IgD-negative memory B cell (primary cell): Measurements from ENCODE around the gene WDR37. TPM values are rescaled to one million over a fixed set of nuclear protein-coding genes. Genes with fewer than 3 reads are reported as not detected.

Experiments used
- H3K27ac Mint-ChIP-seq, 3 donors: one replicate each; pipeline ENCODE4 v1.8.0; 2020 to 2022; ENCODE audit warnings: mild to moderate bottlenecking in 3 of 3, mixed read lengths in 3 of 3, moderate library complexity in 1 of 3
- H3K27me3 Mint-ChIP-seq: one replicate; pipeline ENCODE4 v1.8.0; 2021; ENCODE audit warnings: mixed read lengths
- H3K36me3 Mint-ChIP-seq: one replicate; pipeline ENCODE4 v1.8.0; 2020; ENCODE audit warnings: mild to moderate bottlenecking, mixed read lengths
- H3K4me1 Mint-ChIP-seq, 3 donors: one replicate each; pipeline ENCODE4 v1.8.0; 2020 to 2022; ENCODE audit warnings: mixed read lengths in 3 of 3, mild to moderate bottlenecking in 1 of 3
- H3K4me3 Mint-ChIP-seq, 4 donors: one replicate each; pipeline ENCODE4 v1.8.0; 2020 to 2022; ENCODE audit warnings: mild to moderate bottlenecking in 4 of 4, mixed read lengths in 4 of 4, moderate library complexity in 3 of 4
- H3K9me3 Mint-ChIP-seq, 3 donors: one replicate each; pipeline ENCODE4 v1.8.0; 2020 to 2021; ENCODE audit warnings: mixed read lengths in 3 of 3, mild to moderate bottlenecking in 1 of 3
- polyA plus RNA-seq: library from polyadenylated mRNA; unstranded; fragments of 300-500 nt; fragmentation: Illumina TruSeq; gene quantifications from one replicate; pipeline ENCODE4 v1.2.3, GENCODE V29; 2021

The WDR37 gene
- polyA plus RNA-seq, 1 donor from 2014 or later = 14.7 TPM

DNA sequence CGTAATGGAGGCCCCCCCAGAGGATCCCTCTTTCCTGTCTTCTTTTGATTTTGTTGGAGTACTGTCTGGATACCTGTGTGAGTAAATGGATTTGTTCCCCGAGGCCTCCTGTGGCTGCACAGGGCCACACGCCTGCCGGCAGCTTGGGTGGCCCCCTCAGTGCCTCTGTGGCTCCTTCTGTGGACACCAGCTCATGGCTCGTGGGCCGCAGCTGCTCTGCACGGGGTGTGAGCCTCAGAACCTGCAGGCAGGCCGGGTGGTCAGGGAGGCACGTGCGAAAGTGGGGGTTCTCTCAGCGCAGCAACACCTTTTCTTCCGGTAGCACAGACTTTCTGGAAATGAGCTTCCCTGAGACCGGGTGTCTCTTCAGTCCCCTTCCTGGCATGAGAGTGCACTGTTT is 70.3 kb downstream of the WDR37 start:
- Mint-ChIP-seq H3K4me1 (peaks cover 0 to 13% (median 5%) of the 10 kb centered on the region in 3 donors), H3K36me3 (peaks cover 23% of the 10 kb centered on the region), H3K27ac (no peak overlapping the region), H3K4me3 (no peak overlapping the region), H3K27me3 (no peaks in the 10 kb centered on the region), H3K9me3 (no peaks in the 10 kb centered on the region)

DNA sequence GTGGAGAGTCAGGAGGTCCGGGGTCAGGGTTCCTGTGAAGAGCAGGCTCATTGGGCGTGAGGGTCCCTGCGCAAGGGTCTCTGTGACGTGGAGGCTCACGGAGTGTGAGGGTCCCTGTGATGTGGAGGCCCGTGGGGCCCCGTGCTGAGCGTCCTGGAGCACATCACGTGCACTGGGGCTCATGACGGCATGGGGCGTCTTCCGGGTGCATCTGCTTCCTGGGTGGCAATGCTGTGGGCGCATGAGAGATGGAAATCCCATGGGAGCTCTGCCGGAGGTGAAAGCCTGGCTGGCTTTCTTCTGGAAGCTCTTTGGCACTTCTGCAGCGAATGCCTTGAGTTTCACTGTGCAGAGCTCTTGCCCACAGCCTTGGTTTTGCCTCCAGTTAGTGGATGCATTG is 71.4 kb downstream of the WDR37 start:
- Mint-ChIP-seq H3K36me3 (peaks cover 28% of the 10 kb centered on the region), H3K4me3 (no peak overlapping the region), H3K4me1 (peaks cover 0 to 12% (median 5%) of the 10 kb centered on the region in 3 donors), H3K27me3 (no peaks in the 10 kb centered on the region), H3K27ac (no peak overlapping the region), H3K9me3 (no peaks in the 10 kb centered on the region)

DNA sequence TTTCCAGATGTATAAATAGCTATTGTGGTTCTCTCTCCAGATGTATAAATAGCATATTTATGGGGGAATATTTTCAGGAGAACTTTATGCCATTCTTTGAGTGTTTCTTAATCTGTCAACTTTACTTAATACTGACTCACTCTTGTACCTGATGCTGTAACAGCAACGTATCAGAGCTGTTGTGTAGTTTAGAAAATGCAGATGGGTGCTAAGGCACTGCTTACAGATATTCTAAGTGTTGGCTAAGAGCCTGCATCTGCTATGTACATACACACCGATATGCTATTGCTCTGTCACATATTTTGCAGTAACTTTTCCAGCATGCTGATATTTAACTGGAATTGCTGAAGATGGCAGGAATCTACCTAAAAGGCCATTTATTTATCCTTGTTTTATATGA is 71.9 kb downstream of the WDR37 start:
- no peaks in the 10 kb centered on the region for H3K9me3 Mint-ChIP-seq
- peaks cover 25% of the 10 kb centered on the region for H3K36me3 Mint-ChIP-seq

DNA sequence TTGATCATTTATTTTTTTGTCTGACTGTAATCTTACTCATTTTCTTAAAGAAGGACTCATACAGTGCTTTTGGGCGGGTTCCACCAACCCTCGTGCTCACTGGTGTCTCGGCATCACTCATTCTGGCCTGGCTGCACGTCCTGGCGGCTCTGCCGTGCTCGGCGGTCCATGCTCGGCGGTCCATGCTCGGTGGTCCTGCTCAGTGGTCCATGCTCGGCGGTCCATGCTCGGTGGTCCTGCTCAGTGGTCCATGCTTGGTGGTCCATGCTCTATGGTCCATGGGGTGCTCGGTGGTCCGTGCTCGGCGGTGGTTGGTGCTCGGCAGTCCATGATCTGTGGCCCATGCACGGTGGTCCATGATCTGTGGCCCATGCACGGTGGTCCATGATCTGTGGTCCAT is 72.5 kb downstream of the WDR37 start:
- H3K4me1 Mint-ChIP-seq = peaks cover 0 to 6% (median 3%) of the 10 kb centered on the region in 3 donors
- no peaks in the 10 kb centered on the region for H3K27me3 Mint-ChIP-seq
- H3K27ac Mint-ChIP-seq = no peak overlapping the region
- peaks cover 21% of the 10 kb centered on the region for H3K36me3 Mint-ChIP-seq
- no peak overlapping the region for H3K4me3 Mint-ChIP-seq
- H3K9me3 Mint-ChIP-seq = no peaks in the 10 kb centered on the region

More for the DNA sequence above, 71.9 kb downstream of the WDR37 start:
- no peaks in the 10 kb centered on the region for H3K27me3 Mint-ChIP-seq
- H3K4me3 Mint-ChIP-seq = no peak overlapping the region
- no peak overlapping the region for H3K27ac Mint-ChIP-seq
- peaks cover 0 to 10% (median 5%) of the 10 kb centered on the region in 3 donors for H3K4me1 Mint-ChIP-seq

DNA sequence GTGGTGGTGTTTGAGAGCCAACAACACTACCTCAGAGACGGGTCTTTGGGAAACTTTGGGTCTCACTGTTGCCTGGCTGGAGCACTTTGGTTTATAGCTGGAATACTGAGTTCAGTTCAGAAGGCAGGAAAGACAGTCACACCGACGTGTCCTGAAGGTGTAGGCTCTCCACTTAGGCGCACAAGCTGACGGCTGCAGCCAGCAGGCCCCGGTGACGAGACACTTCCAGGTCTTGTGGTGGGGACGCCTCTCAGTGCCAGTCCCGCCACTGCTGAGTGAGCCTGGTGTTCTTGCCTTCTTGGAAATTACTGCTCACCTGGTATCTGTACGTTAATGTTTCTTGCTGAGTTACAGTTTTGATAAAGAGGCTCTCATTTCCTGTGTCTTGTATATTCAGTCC is 74.0 kb downstream of the WDR37 start:
- H3K4me3 Mint-ChIP-seq = no peak overlapping the region
- H3K36me3 Mint-ChIP-seq = peaks cover 17% of the 10 kb centered on the region
- H3K27me3 Mint-ChIP-seq = no peaks in the 10 kb centered on the region
- H3K27ac Mint-ChIP-seq = no peak overlapping the region
- H3K4me1 Mint-ChIP-seq = peaks cover 0 to 4% (median 1%) of the 10 kb centered on the region in 3 donors
- H3K9me3 Mint-ChIP-seq = no peaks in the 10 kb centered on the region

DNA sequence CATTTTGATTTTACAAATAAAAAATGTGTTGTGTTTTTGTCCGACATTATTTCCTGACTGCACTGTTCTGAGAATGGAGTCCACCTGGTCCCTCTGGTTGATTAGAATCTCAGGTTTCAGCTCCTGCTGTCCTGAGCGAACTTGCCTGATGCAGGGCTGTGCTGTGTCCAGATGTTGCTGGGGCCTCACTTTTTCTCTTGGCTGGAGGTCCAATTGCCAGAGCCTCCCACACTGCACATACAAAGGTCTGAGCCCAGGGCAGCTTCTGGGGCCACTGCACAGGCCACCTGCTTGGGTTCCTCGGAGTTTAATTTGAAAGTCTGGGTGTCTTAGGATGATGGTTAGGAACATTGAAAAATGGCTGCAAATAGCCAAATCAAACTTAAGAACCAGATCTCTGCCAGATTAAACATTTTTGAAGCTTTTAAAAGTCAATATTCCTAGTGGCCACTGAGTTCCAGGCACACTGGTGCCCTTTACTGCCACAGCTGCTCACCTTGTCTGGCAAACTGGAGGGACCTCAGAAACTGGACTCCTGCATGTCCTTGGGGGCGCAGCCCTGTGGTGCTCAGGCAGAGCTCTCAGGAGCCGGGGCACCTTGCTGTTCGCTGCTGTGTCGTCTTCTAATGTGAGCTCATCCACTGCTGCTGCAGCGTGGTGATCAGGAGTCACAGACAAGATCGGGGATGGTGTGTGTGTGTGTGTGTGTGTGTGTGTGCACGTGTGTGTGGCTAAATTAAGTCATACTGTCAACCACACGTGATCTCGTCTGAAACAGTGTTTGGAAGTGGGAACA is 75.0 kb downstream of the WDR37 start:
- no peaks in the 10 kb centered on the region for H3K27me3 Mint-ChIP-seq
- peak overlapping the region in 1 of 3 donors; percentile 90 for H3K27ac Mint-ChIP-seq
- peaks cover 0 to 3% (median 3%) of the 10 kb centered on the region in 3 donors for H3K4me1 Mint-ChIP-seq
- no peaks in the 10 kb centered on the region for H3K9me3 Mint-ChIP-seq
- no peak overlapping the region for H3K4me3 Mint-ChIP-seq
- peaks cover 15% of the 10 kb centered on the region for H3K36me3 Mint-ChIP-seq

DNA sequence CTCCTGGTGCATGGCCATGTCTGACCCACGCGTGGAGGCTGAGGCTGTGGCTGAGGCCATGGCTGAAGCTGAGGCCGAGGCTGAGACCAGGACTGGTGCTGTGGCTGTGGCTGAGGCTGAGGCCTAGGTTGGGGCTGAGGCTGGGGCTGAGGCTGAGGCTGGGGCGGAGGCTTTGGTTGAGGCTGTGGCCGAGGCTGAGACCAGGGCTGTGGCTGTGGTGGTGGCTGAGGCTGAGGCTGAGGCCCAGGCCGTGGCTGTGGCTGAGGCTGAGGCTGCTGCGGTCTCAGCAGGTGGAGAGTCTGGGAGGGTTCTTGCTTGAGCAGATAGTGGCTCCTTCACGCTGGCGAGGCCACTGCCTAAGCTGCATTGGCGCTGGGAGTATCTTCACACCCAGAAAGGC is 76.4 kb downstream of the WDR37 start:
- peaks cover 0 to 3% (median 3%) of the 10 kb centered on the region in 3 donors for H3K4me1 Mint-ChIP-seq
- H3K36me3 Mint-ChIP-seq = peaks cover 18% of the 10 kb centered on the region
- peaks cover 0 to 4% (median 0%) of the 10 kb centered on the region in 3 donors for H3K9me3 Mint-ChIP-seq
- H3K27ac Mint-ChIP-seq = no peak overlapping the region
- no peaks in the 10 kb centered on the region for H3K27me3 Mint-ChIP-seq
- no peak overlapping the region for H3K4me3 Mint-ChIP-seq

DNA sequence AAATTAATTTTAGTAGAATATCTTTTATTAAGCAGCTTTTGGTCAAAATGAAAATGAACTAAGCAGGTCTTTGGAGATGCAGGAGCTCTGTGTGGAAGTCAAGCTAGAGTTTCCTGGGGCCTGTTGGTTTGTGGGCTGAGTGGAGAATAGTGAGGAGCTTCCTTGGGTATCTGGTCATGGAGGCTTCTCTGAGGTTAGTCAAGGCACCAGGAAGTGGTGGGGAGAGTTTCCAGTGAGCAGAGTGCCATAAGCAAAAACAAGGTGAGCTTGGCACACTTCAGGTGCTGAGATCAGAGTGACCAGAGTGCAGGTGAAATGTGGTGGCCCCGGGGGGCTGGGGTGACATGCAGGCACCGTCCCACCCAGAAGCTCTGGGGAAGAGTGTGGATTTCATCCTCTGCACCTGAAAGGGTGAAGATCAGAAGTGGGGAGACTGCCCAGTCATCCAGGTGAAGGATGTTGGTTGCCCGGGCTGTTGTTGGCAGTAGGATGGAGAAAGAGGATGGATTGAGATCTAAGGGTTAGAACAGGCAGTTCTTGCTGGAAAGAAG is 77.4 kb downstream of the WDR37 start:
- Mint-ChIP-seq H3K27ac (peak overlapping the region in 1 of 3 donors; percentile 63), H3K9me3 (peaks cover 1 to 9% (median 4%) of the 10 kb centered on the region in 3 donors), H3K4me3 (no peak overlapping the region), H3K4me1 (peaks cover 0 to 3% (median 1%) of the 10 kb centered on the region in 3 donors), H3K27me3 (peaks cover under 1% of the 10 kb centered on the region), H3K36me3 (peaks cover 18% of the 10 kb centered on the region)

DNA sequence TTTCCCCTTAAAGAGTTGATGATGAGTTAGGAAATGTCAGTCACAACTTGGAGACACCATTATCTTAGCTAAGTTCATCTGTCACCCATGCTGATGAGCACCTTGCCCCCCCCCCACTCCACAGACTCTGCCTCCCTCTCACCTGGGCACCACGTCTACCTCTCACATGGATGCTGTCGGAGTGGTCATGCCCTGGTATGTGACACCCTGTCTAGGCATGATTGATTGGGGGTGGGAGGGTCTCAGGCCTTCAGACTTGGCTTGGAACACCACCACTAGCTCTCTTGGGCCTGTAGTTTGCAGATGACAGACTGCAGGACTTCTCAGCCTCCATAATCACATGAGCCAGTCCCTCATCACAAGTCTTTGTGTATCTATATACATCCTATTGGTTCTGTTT is 78.0 kb downstream of the WDR37 start:
- Mint-ChIP-seq H3K27me3 (peaks cover 3% of the 10 kb centered on the region), H3K36me3 (peaks cover 18% of the 10 kb centered on the region), H3K4me1 (peaks cover 0 to 3% (median 1%) of the 10 kb centered on the region in 3 donors), H3K4me3 (no peak overlapping the region), H3K27ac (no peak overlapping the region), H3K9me3 (peaks cover 7 to 15% (median 9%) of the 10 kb centered on the region in 3 donors)

DNA sequence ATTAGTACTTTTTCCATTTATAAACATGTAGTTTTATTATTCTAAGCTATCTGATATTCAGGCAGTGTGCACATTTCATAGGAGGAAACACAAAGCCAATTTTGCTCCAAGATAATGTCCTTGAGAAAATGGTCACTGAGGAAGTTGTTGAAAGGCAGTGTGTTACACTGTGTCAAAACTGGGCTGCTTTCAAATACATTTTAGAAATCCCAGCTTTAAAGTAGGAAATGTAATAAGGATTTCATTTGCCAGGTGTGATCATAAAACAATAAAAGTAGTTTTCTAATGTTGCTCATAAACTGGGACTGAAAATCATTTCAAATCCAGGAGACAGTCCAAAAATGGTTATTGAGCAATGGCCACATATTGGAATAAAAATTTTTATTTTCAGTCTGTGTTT is 80.1 kb downstream of the WDR37 start:
- Mint-ChIP-seq H3K9me3 (peaks cover 15 to 29% (median 20%) of the 10 kb centered on the region in 3 donors), H3K4me1 (peaks cover 0 to 3% (median 1%) of the 10 kb centered on the region in 3 donors), H3K4me3 (no peak overlapping the region), H3K36me3 (peaks cover 13% of the 10 kb centered on the region), H3K27ac (no peak overlapping the region), H3K27me3 (peaks cover 5% of the 10 kb centered on the region)

DNA sequence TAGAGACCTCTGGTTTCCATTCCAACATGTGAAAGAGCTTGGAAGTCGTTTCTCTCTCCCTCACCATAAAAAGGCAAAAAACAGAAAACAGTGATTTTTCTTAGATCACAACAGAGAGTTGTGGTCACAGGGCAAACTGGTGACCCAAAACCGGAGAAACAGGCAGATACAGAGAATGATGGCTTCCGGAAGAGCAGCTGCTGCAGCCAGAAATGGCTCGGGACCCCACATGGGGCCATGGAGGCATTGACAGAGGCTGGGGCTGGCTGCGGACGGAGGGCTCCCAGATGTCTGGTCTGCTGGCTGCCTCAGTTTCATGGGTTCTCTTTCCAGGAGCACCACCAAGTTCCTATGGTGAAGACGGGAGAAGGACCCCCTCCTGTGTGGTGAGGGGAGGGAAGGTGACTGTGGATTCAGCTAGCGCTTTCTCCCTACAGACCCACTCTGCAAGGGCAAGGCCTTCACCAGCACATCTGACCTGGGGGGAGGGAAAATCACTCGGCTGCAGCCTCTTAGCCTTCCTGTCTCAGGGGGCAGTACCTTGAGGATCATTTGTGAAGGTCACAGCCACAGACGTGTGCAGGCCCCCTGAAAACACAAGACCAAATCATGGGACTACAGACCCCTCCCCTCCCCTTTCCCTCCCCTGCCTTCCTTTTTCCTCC is 81.4 kb downstream of the WDR37 start:
- Mint-ChIP-seq H3K27me3 (peaks cover 6% of the 10 kb centered on the region), H3K9me3 (peaks cover 15 to 29% (median 20%) of the 10 kb centered on the region in 3 donors), H3K4me1 (peaks cover 0 to 3% (median 1%) of the 10 kb centered on the region in 3 donors), H3K27ac (no peak overlapping the region), H3K36me3 (peaks cover 5% of the 10 kb centered on the region), H3K4me3 (no peak overlapping the region)

DNA sequence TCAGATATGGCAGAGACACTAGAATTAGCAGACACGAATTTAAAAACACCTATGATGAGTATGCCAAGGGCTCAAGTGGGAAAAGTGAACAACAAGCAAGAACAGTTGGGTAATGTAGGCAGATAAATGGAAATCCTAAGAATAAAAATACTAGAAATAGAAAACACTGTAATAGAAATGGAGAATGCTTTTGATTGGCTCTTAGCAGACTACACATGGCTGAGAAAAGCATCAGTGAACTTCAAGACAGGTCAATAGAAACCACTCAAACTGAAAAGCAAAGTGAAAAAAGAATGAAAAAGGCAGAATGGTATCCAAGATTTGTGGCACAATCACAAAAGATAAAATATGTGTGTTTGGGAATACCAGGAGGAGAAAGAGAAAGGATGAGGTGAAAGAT is 82.3 kb downstream of the WDR37 start:
- peaks cover 0 to 4% (median 2%) of the 10 kb centered on the region in 3 donors for H3K4me1 Mint-ChIP-seq
- peaks cover 5% of the 10 kb centered on the region for H3K36me3 Mint-ChIP-seq
- no peak overlapping the region for H3K27ac Mint-ChIP-seq
- H3K4me3 Mint-ChIP-seq = no peak overlapping the region
- peaks cover 16 to 31% (median 20%) of the 10 kb centered on the region in 3 donors for H3K9me3 Mint-ChIP-seq
- H3K27me3 Mint-ChIP-seq = peaks cover 8% of the 10 kb centered on the region

DNA sequence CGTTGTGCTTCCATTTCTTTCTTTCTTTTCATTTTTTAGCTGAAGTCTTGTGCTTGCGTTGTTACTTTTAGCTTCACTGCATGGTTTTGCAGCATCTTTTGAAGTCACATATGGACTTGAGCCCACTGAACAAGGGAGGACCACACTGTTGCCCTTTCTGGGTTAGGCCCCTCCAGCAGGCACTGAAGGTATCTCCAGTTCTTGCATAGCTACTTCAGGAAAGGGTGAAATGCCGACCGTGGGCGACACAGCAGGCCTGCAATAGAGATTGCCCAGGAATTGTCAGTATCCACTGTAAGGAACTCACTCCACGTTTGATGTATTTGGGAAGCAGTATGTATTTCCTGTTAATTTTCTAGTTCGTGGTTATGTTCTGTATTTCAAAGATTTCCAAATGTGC is 85.1 kb downstream of the WDR37 start:
- H3K4me3 Mint-ChIP-seq = no peak overlapping the region
- peaks cover 0 to 2% (median 0%) of the 10 kb centered on the region in 3 donors for H3K4me1 Mint-ChIP-seq
- H3K27me3 Mint-ChIP-seq = peaks cover 13% of the 10 kb centered on the region
- peaks cover 7% of the 10 kb centered on the region for H3K36me3 Mint-ChIP-seq
- peaks cover 19 to 51% (median 33%) of the 10 kb centered on the region in 3 donors for H3K9me3 Mint-ChIP-seq
- H3K27ac Mint-ChIP-seq = no peak overlapping the region

DNA sequence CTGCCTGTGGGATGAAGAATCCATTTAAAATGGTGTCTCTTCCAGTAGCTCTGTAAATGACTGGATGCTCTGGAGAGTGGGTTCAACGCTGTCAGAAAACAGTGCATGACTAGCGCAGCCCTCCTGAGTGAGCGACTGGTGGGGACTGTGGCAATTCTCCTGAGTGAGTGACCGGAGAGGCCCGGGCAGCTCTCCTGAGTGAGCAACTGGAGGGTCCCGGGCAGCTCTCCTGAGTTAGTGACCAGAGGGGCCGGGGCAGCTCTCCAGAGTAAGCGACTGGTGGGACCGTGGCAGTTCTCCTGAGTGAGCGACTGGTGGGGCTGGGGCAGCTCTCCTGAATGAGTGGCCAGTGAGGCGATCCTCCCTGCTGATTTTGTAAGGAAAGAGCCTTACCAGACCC is 85.5 kb downstream of the WDR37 start:
- Mint-ChIP-seq H3K27ac (no peak overlapping the region), H3K36me3 (peaks cover 7% of the 10 kb centered on the region), H3K4me3 (no peak overlapping the region), H3K27me3 (peaks cover 13% of the 10 kb centered on the region), H3K9me3 (peaks cover 20 to 51% (median 37%) of the 10 kb centered on the region in 3 donors), H3K4me1 (peaks cover 0 to 2% (median 0%) of the 10 kb centered on the region in 3 donors)

DNA sequence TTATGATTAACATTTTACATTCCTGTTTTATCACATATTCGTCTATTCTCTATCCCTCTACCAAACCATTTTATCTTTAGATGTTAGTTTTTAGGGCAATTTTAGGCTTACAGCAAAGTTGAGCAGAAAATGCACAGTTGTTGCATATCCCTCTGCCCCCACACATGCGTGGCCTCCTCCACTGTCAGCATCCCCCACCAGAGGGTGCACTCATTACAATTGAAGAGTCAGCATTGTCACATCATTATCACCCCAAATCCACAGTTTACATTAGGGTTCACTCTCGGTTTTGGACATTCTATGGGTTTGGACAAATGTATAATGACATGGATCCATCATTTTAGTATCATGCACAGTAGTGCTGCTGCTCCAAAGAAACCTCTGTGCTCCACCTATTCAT is 86.4 kb downstream of the WDR37 start:
- Mint-ChIP-seq H3K4me1 (peaks cover 0 to 2% (median 0%) of the 10 kb centered on the region in 3 donors), H3K36me3 (peaks cover 5% of the 10 kb centered on the region), H3K27ac (peak overlapping the region in 1 of 3 donors; percentile 79), H3K27me3 (peaks cover 13% of the 10 kb centered on the region), H3K4me3 (no peak overlapping the region), H3K9me3 (peaks cover 25 to 46% (median 40%) of the 10 kb centered on the region in 3 donors)
